Measurements from ENCODE around the gene ESRP2.

ESRP2 gene

GRCh38 chr16:68274441-68274840, 38.5 kb upstream of the ESRP2 start:
- TF ChIP-seq YY1 (IDR thresholded peaks at IDR 0.05; ENCODE audit: low read depth) (no peak), MAX (IDR thresholded peaks at IDR 0.05) (no peak), EGR1 (IDR thresholded peaks at IDR 0.05) (no peak), CREB1 (IDR thresholded peaks at IDR 0.05; ENCODE audit: low read depth) (no peak), RAD21 (IDR thresholded peaks at IDR 0.05; ENCODE audit: low read depth) (no peak), TCF12 (IDR thresholded peaks at IDR 0.05; ENCODE audit: low read depth) (no peak), ZBTB7A (IDR thresholded peaks at IDR 0.05; ENCODE audit: low read depth) (no peak), TAF1 (IDR thresholded peaks at IDR 0.05; ENCODE audit: low read depth) (no peak), FOXM1 (IDR thresholded peaks at IDR 0.05; ENCODE audit: borderline replicate concordance, low read depth) (no peak), NFIC (IDR thresholded peaks at IDR 0.05) (no peak), TEAD4 (IDR thresholded peaks at IDR 0.05) (no peak), CEBPB (IDR thresholded peaks at IDR 0.05) (no peak), EP300 (IDR thresholded peaks at IDR 0.05; ENCODE audit: borderline replicate concordance) (no peak)
- TF ChIP-seq, protein P1, sequence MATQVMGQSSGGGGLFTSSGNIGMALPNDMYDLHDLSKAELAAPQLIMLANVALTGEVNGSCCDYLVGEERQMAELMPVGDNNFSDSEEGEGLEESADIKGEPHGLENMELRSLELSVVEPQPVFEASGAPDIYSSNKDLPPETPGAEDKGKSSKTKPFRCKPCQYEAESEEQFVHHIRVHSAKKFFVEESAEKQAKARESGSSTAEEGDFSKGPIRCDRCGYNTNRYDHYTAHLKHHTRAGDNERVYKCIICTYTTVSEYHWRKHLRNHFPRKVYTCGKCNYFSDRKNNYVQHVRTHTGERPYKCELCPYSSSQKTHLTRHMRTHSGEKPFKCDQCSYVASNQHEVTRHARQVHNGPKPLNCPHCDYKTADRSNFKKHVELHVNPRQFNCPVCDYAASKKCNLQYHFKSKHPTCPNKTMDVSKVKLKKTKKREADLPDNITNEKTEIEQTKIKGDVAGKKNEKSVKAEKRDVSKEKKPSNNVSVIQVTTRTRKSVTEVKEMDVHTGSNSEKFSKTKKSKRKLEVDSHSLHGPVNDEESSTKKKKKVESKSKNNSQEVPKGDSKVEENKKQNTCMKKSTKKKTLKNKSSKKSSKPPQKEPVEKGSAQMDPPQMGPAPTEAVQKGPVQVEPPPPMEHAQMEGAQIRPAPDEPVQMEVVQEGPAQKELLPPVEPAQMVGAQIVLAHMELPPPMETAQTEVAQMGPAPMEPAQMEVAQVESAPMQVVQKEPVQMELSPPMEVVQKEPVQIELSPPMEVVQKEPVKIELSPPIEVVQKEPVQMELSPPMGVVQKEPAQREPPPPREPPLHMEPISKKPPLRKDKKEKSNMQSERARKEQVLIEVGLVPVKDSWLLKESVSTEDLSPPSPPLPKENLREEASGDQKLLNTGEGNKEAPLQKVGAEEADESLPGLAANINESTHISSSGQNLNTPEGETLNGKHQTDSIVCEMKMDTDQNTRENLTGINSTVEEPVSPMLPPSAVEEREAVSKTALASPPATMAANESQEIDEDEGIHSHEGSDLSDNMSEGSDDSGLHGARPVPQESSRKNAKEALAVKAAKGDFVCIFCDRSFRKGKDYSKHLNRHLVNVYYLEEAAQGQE (IDR thresholded peaks at IDR 0.05; ENCODE audit: low read depth), result no peak
- TF ChIP-seq, protein P2, sequence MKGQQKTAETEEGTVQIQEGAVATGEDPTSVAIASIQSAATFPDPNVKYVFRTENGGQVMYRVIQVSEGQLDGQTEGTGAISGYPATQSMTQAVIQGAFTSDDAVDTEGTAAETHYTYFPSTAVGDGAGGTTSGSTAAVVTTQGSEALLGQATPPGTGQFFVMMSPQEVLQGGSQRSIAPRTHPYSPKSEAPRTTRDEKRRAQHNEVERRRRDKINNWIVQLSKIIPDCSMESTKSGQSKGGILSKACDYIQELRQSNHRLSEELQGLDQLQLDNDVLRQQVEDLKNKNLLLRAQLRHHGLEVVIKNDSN (IDR thresholded peaks at IDR 0.05), result no peak

DNA sequence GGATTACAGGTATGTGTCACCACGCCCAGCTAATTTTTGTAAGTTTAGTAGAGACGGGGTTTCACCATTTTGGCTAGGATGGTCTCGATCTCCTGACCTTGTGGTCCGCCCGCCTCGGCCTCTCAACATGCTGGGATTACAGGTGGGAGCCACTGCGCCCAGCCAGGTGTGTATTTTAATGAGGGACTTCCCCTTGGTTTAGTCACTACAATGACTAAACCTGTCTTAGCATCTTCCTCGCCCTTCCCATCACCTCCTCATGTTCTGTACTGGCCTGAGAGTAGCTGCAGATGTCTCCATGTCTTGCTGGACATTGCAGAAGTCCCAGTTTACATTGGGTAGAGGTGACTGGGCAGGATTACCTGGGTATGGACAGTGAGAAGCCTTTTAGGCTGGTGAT, 38.0 kb upstream of the ESRP2 start:
- TF ChIP-seq, protein P2 (IDR thresholded peaks at IDR 0.05), result no peak
- TF ChIP-seq EP300 (IDR thresholded peaks at IDR 0.05; ENCODE audit: borderline replicate concordance), result no peak
- no peak for TF ChIP-seq TEAD4 (IDR thresholded peaks at IDR 0.05)
- TF ChIP-seq TAF1 (IDR thresholded peaks at IDR 0.05; ENCODE audit: low read depth), result no peak
- TF ChIP-seq MAX (IDR thresholded peaks at IDR 0.05), result no peak
- no peak for TF ChIP-seq EGR1 (IDR thresholded peaks at IDR 0.05)
- no peak for TF ChIP-seq CEBPB (IDR thresholded peaks at IDR 0.05)
- TF ChIP-seq, protein P1 (IDR thresholded peaks at IDR 0.05; ENCODE audit: low read depth), result no peak
- no peak for TF ChIP-seq ZBTB7A (IDR thresholded peaks at IDR 0.05; ENCODE audit: low read depth)
- no peak for TF ChIP-seq NFIC (IDR thresholded peaks at IDR 0.05)
- TF ChIP-seq FOXM1 (IDR thresholded peaks at IDR 0.05; ENCODE audit: borderline replicate concordance, low read depth), result no peak
- TF ChIP-seq RAD21 (IDR thresholded peaks at IDR 0.05; ENCODE audit: low read depth), result no peak
- TF ChIP-seq YY1 (IDR thresholded peaks at IDR 0.05; ENCODE audit: low read depth), result no peak
- no peak for TF ChIP-seq CREB1 (IDR thresholded peaks at IDR 0.05; ENCODE audit: low read depth)

DNA sequence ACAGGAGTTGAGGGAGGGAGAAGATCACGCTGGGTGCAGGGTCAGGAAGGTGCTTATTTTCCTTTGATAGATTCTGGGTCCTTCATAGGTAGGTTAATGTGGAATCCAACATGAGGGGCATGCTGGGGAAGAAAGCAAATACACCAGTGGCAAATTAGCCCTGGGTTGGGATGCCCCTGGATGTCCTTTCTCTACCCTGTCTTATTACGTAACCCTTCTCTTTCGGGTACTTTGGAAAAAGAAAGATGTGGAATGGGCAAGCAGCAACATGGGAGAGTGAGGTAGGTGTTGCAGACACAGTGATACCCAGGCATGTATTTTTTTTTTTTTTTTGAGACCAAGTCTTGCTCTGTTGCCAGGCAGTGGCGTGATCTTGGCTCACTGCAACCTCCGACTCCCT, 37.5 kb upstream of the ESRP2 start:
- TF ChIP-seq TAF1 (IDR thresholded peaks at IDR 0.05; ENCODE audit: low read depth) (no peak), CEBPB (IDR thresholded peaks at IDR 0.05) (no peak), TEAD4 (IDR thresholded peaks at IDR 0.05) (no peak)

DNA sequence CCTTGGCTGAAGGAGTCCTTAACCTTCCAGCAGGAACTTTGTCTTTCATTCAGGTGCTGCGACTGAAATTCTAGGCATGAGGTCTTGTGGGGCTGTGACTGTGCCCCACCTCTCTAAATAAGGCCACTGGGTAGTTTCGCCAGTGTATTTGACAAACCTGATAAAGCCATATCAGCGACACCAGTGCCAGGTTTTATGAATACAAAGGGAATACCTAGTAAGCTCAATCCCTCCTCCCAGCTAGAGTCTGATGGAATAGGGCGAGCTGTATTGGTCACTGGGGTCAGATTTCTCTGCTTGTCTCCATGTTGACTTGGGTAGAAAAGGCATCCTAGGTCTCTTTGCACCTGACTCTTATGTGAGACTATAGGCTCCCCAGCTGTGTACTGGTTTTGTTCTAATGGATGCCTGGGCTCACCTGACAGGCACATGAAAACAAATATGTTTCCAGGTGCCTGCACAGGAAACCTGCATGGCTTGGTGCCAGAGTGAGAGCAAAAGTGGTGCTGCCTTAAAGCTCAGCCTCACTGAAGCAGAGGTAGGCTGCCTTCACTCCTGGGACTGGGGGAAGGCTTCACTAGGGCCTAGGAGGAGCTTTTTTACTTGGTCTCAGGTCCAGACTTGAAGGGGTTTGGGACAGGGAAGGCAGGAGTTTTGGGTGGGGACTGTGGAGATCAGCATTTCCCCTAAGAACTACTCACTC, 36.7 kb upstream of the ESRP2 start:
- TF ChIP-seq CREB1 (IDR thresholded peaks at IDR 0.05; ENCODE audit: low read depth) (no peak), CEBPB (IDR thresholded peaks at IDR 0.05) (no peak), ZBTB7A (IDR thresholded peaks at IDR 0.05; ENCODE audit: low read depth) (no peak), EP300 (IDR thresholded peaks at IDR 0.05; ENCODE audit: borderline replicate concordance) (no peak), TEAD4 (IDR thresholded peaks at IDR 0.05) (no peak), TAF1 (IDR thresholded peaks at IDR 0.05; ENCODE audit: low read depth) (no peak), RAD21 (IDR thresholded peaks at IDR 0.05; ENCODE audit: low read depth) (no peak)
- TF ChIP-seq, protein P1 (IDR thresholded peaks at IDR 0.05; ENCODE audit: low read depth), result no peak
- TF ChIP-seq, protein P2 (IDR thresholded peaks at IDR 0.05), result no peak

Data from Ishikawa (cell line).